Smooth muscle cell (in vitro differentiated cells): Measurements from ENCODE around the gene OSBPL10. TPM values are rescaled to one million over a fixed set of nuclear protein-coding genes. Genes with fewer than 3 reads are reported as not detected.

Source experiments
- DNase-seq: peaks from one replicate; lab custom pipeline; 2025; ENCODE audit not compliant: unreplicated experiment; lab: John Stamatoyannopoulos, UW
- H2AFZ ChIP-seq: fragments of 200-600 bp; sonication (generic); 2 replicates; pipeline ENCODE4 v1.6.0; 2016; ENCODE audit warnings: antibody characterized with exemption, low read depth, mild to moderate bottlenecking
- H3F3A ChIP-seq: fragments of 200-600 bp; sonication (generic); 2 replicates; pipeline ENCODE4 v1.6.0; 2017; ENCODE audit warnings: antibody characterized with exemption, low read depth
- H3K27ac ChIP-seq: fragments of 200-600 bp; sonication (generic); 2 replicates; pipeline ENCODE4 v1.5.1; 2016; ENCODE audit warnings: low read depth, mild to moderate bottlenecking
- H3K27me3 ChIP-seq: fragments of 200-600 bp; sonication (generic); 2 replicates; pipeline ENCODE4 v1.6.1; 2016; ENCODE audit warnings: low read depth, mild to moderate bottlenecking
- H3K36me3 ChIP-seq: fragments of 200-600 bp; sonication (generic); 2 replicates; pipeline ENCODE4 v1.5.1; 2016; ENCODE audit warnings: low read depth
- H3K4me1 ChIP-seq: fragments of 200-600 bp; sonication (generic); 2 replicates; pipeline ENCODE4 v1.5.1; 2016; ENCODE audit warnings: low read depth
- H3K4me2 ChIP-seq: fragments of 200-600 bp; sonication (generic); 2 replicates; pipeline ENCODE4 v1.6.0; 2016; ENCODE audit warnings: mild to moderate bottlenecking
- H3K4me3 ChIP-seq: fragments of 200-600 bp; sonication (generic); 2 replicates; pipeline ENCODE4 v1.5.1; 2016; ENCODE audit warnings: mild to moderate bottlenecking
- H3K79me2 ChIP-seq: fragments of 200-600 bp; sonication (generic); 2 replicates; pipeline ENCODE4 v1.6.0; 2016; ENCODE audit warnings: low read depth, mild to moderate bottlenecking
- H3K9ac ChIP-seq: fragments of 200-600 bp; sonication (generic); 2 replicates; pipeline ENCODE4 v1.6.0; 2016; ENCODE audit warnings: low read depth
- H3K9me3 ChIP-seq: fragments of 200-600 bp; sonication (generic); replicated peaks from 2 replicates; pipeline ENCODE4 v1.5.1; 2016; ENCODE audit warnings: low read depth
- H4K20me1 ChIP-seq: fragments of 200-600 bp; sonication (generic); 2 replicates; pipeline ENCODE4 v1.6.0; 2016; ENCODE audit warnings: low read depth
- WGBS: methylation state at CpG from one replicate; pipeline ENCODE4 v1.1.7; 2016; ENCODE audit warnings: low lambda C conversion rate; 5-methylcytosine and 5-hydroxymethylcytosine counted together
- polyA plus RNA-seq: library from polyadenylated mRNA; unstranded; fragments of >200 nt; fragmentation: Nextera tagmentation; extraction: Ambion mirVana; gene quantifications from 2 replicates; pipeline ENCODE4 v1.2.1, GENCODE V29; 2016
- total RNA-seq: library from RNA; depleted of rRNA; stranded (reverse); fragments of >200 nt; gene quantifications from 2 replicates; pipeline ENCODE4 v1.2.3, GENCODE V29; 2014
- TF ChIP-seq, protein P1 (sequence below): fragments of 200-600 bp; sonication (generic); IDR thresholded peaks from 2 replicates; pipeline ENCODE4 v1.5.1; 2017; ENCODE audit warnings: borderline replicate concordance, mild to moderate bottlenecking, antibody characterized with exemption; ENCODE audit not compliant: insufficient read depth, poor library complexity, severe bottlenecking

OSBPL10 gene
- total and polyA plus RNA-seq, 2 experiments from 2014 or later: 48.9 to 91.5 TPM

DNA sequence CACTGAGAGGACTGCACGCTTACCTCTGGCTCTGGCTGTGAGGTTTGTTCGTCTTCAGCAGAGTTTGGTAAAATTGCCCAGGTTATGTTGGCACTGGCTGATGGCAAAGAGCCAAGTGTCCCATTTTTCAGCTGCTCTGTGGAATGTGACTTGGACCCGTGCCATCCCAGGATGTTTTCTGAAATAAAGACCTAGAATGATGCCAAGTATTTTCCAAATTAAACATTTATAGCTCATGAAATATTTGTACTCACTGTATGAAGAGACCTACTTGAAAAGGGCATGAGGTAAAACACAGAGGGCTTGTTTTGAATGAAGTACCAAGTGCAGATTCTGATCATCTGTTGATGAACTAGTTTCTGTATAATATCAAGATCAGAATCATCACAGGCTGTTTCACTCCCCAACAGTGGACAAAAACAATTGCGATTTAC lies 247.8 kb downstream of the OSBPL10 start:
- no peak overlapping the region for H3K4me3 ChIP-seq
- H3K27ac ChIP-seq: no peak overlapping the region

DNA sequence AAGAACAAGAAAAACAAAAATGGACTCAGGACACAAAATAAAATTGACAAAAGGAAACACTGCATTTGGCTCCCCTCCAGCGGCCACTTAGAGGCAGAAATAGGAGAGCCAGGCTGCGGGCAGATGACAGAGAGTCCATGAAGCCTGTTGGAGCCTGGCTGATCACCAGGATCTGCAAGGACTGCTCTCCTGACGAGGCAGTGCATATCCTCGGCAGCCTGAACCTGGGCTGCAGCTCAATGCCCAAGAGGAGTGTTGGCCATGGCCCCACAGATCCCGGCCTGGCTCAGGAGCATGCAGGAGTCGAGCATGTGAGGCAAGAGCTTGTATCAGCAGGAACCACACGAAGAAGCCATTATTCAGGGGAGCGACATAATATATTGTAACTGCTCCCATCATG lies 248.5 kb downstream of the OSBPL10 start:
- peaks cover 8% of the 10 kb centered on the region for H3K4me1 ChIP-seq
- no peak for DNase-seq
- peaks cover 5% of the 10 kb centered on the region for H4K20me1 ChIP-seq
- no peak overlapping the region for H3K9ac ChIP-seq
- H3K9me3 ChIP-seq: no peaks in the 10 kb centered on the region
- H3F3A ChIP-seq: no peaks in the 10 kb centered on the region
- peaks cover 7% of the 10 kb centered on the region for H3K79me2 ChIP-seq
- H3K4me2 ChIP-seq: no peak overlapping the region
- TF ChIP-seq, protein P1, sequence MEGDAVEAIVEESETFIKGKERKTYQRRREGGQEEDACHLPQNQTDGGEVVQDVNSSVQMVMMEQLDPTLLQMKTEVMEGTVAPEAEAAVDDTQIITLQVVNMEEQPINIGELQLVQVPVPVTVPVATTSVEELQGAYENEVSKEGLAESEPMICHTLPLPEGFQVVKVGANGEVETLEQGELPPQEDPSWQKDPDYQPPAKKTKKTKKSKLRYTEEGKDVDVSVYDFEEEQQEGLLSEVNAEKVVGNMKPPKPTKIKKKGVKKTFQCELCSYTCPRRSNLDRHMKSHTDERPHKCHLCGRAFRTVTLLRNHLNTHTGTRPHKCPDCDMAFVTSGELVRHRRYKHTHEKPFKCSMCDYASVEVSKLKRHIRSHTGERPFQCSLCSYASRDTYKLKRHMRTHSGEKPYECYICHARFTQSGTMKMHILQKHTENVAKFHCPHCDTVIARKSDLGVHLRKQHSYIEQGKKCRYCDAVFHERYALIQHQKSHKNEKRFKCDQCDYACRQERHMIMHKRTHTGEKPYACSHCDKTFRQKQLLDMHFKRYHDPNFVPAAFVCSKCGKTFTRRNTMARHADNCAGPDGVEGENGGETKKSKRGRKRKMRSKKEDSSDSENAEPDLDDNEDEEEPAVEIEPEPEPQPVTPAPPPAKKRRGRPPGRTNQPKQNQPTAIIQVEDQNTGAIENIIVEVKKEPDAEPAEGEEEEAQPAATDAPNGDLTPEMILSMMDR: no peak
- WGBS: 93% methylated on average over 8 of the region's 8 CpGs
- H3K36me3 ChIP-seq: no peaks in the 10 kb centered on the region
- H3K27ac ChIP-seq: no peak overlapping the region
- no peak overlapping the region for H2AFZ ChIP-seq
- no peaks in the 10 kb centered on the region for H3K27me3 ChIP-seq
- no peak overlapping the region for H3K4me3 ChIP-seq

More for the DNA sequence above, 247.8 kb downstream of the OSBPL10 start:
- Histone ChIP-seq H3F3A (no peaks in the 10 kb centered on the region), H3K9ac (no peak overlapping the region), H3K36me3 (no peaks in the 10 kb centered on the region), H3K79me2 (peaks cover 14% of the 10 kb centered on the region), H2AFZ (no peak overlapping the region), H3K4me2 (no peak overlapping the region), H3K9me3 (no peaks in the 10 kb centered on the region), H3K27me3 (no peaks in the 10 kb centered on the region), H4K20me1 (peaks cover 5% of the 10 kb centered on the region), H3K4me1 (peaks cover under 1% of the 10 kb centered on the region)
- TF ChIP-seq, protein P1: no peak
- no peak for DNase-seq
- 96% methylated on average over 4 of the region's 4 CpGs for WGBS

DNA sequence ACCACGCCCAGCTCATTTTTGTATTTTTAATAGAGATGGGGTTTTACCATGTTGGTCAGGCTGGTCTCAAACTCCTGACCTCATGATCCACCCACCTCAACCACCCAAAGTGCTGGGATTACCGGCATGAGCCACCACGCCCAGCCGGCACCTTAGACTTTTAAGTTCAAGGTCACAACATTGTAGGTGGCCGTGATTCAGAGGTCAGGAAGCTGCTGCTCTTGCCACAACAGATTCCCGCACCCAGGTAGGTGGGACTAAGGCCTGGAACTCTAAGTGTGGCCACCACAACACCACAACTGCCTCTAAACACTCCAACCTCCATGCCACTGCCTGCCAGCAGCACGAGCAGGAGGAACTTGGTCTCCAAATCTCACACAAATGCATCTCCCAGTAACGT lies 251.5 kb downstream of the OSBPL10 start:
- no peaks in the 10 kb centered on the region for H4K20me1 ChIP-seq
- H3K27me3 ChIP-seq: no peaks in the 10 kb centered on the region
- H3K27ac ChIP-seq: no peak overlapping the region
- H3K36me3 ChIP-seq: no peaks in the 10 kb centered on the region
- no peak overlapping the region for H3K4me3 ChIP-seq
- H3K9ac ChIP-seq: no peak overlapping the region
- H3K4me1 ChIP-seq: peaks cover 11% of the 10 kb centered on the region
- no peak for DNase-seq
- H3K4me2 ChIP-seq: no peak overlapping the region
- WGBS: 85% methylated on average over 8 of the region's 8 CpGs
- H3F3A ChIP-seq: peaks cover 6% of the 10 kb centered on the region
- TF ChIP-seq, protein P1: no peak
- no peak overlapping the region for H2AFZ ChIP-seq
- peaks cover 10% of the 10 kb centered on the region for H3K79me2 ChIP-seq
- H3K9me3 ChIP-seq: no peaks in the 10 kb centered on the region

DNA sequence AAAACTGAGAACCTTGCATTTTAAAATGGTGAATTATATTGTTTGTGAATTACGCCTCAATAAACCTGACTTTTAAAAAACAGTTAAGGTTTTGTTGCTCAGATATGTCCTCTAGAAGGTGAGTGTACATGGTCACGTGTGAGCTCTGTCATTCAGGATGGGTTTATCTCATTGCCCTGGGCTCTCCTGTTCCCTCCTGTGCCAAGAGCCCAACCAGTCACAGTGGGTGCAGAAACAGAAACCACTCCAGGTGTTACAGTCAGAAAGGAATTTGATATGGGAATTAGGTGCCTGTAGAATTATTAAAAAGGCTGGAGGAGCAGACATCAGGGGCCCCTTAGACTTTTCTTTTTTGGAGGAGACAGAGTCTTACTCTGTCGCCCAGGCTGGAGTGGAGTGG lies 252.0 kb downstream of the OSBPL10 start:
- H3K27ac ChIP-seq: no peak overlapping the region
- WGBS: 92% methylated on average over 3 of the region's 3 CpGs
- no peak for DNase-seq

More for the DNA sequence above, 252.0 kb downstream of the OSBPL10 start:
- H3F3A ChIP-seq: peaks cover 11% of the 10 kb centered on the region
- TF ChIP-seq, protein P1: no peak
- no peak overlapping the region for H3K4me2 ChIP-seq
- no peaks in the 10 kb centered on the region for H4K20me1 ChIP-seq
- peaks cover 16% of the 10 kb centered on the region for H3K4me1 ChIP-seq
- H3K4me3 ChIP-seq: no peak overlapping the region
- peaks cover 10% of the 10 kb centered on the region for H3K79me2 ChIP-seq
- no peak overlapping the region for H2AFZ ChIP-seq
- no peaks in the 10 kb centered on the region for H3K27me3 ChIP-seq
- H3K9ac ChIP-seq: no peak overlapping the region
- H3K36me3 ChIP-seq: no peaks in the 10 kb centered on the region
- H3K9me3 ChIP-seq: no peaks in the 10 kb centered on the region
